GM12878 (cell line): ENCODE measurements around the gene LOXL3. TPM values are rescaled to one million over a fixed set of nuclear protein-coding genes. Genes with fewer than 3 reads are reported as not detected.

ENCODE experiments used
- ATF7 ChIP-seq: fragments of 450-650 bp; IDR thresholded peaks from 2 replicates; pipeline ENCODE4 v1.6.1; 2016; ENCODE audit warnings: low read depth, mild to moderate bottlenecking
- BHLHE40 ChIP-seq, 2 experiments: fragments of 450-650 bp in 1 of 2; IDR thresholded peaks; 2 replicates each; pipeline ENCODE4 v1.6.1; 2011 to 2017; ENCODE audit warnings: low read depth in 2 of 2, borderline replicate concordance in 1 of 2, improper control_type of control experiment in 1 of 2, low read length in 1 of 2, mild to moderate bottlenecking in 1 of 2
- BMI1 ChIP-seq: fragments of 450-650 bp; IDR thresholded peaks from 2 replicates; pipeline ENCODE4 v1.6.1; 2016; ENCODE audit warnings: mild to moderate bottlenecking, moderate library complexity, borderline replicate concordance
- DPF2 ChIP-seq: fragments of 450-650 bp; IDR thresholded peaks from 2 replicates; pipeline ENCODE4 v1.6.1; 2017; ENCODE audit warnings: mild to moderate bottlenecking
- E2F4 ChIP-seq: IDR thresholded peaks from 2 replicates; pipeline ENCODE4 v1.6.1; 2012; ENCODE audit warnings: low read depth, low read length, improper control_type of control experiment
- EED ChIP-seq: sonication (generic); IDR thresholded peaks from 2 replicates; pipeline ENCODE4 v1.6.1; 2016; ENCODE audit warnings: antibody characterized with exemption, low read depth
- FOS ChIP-seq: IDR thresholded peaks from 3 replicates; pipeline ENCODE4 v1.6.1; 2011; ENCODE audit warnings: borderline replicate concordance; ENCODE audit not compliant: insufficient read length; ENCODE audit errors: extremely low read depth
- HDAC6 ChIP-seq: fragments of 200-600 bp; sonication (generic); IDR thresholded peaks from one replicate; pipeline ENCODE4 v1.8.0; 2017; ENCODE audit warnings: antibody characterized with exemption; ENCODE audit not compliant: unreplicated experiment
- IKZF2 ChIP-seq, 2 experiments: fragments of 450-650 bp; IDR thresholded peaks; 2 replicates each; pipeline ENCODE4 v1.6.1; 2017; ENCODE audit warnings: mild to moderate bottlenecking in 2 of 2, moderate library complexity in 2 of 2
- MEF2B ChIP-seq: fragments of 450-650 bp; IDR thresholded peaks from 2 replicates; pipeline ENCODE4 v1.6.1; 2018; ENCODE audit warnings: mild to moderate bottlenecking, moderate library complexity; ENCODE audit not compliant: partially characterized antibody, poor library complexity, severe bottlenecking
- MLLT1 ChIP-seq: fragments of 450-650 bp; IDR thresholded peaks from 2 replicates; pipeline ENCODE4 v1.6.1; 2016; ENCODE audit warnings: mild to moderate bottlenecking
- NFIC ChIP-seq: IDR thresholded peaks from 2 replicates; pipeline ENCODE4 v1.6.1; 2012; ENCODE audit warnings: low read depth, mild to moderate bottlenecking, inconsistent platforms, low read length, moderate library complexity
- PML ChIP-seq: IDR thresholded peaks from 2 replicates; pipeline ENCODE4 v1.6.1; 2012; ENCODE audit warnings: low read length, inconsistent platforms
- POLR2AphosphoS2 ChIP-seq: IDR thresholded peaks from 2 replicates; pipeline ENCODE4 v1.6.1; 2011; ENCODE audit warnings: low read depth, mild to moderate bottlenecking, low read length, improper control_type of control experiment, moderate library complexity
- RUNX3 ChIP-seq: IDR thresholded peaks from 2 replicates; pipeline ENCODE4 v1.6.1; 2012; ENCODE audit warnings: low read length, inconsistent platforms
- SIN3A ChIP-seq: IDR thresholded peaks from 2 replicates; pipeline ENCODE4 v1.6.1; 2012; ENCODE audit warnings: low read depth, low read length, improper control_type of control experiment
- SMARCA5 ChIP-seq: fragments of 450-650 bp; IDR thresholded peaks from 2 replicates; pipeline ENCODE4 v1.6.1; 2017; ENCODE audit warnings: mild to moderate bottlenecking
- SMC3 ChIP-seq: IDR thresholded peaks from 2 replicates; pipeline ENCODE4 v1.6.1; 2011; ENCODE audit warnings: low read length, improper control_type of control experiment, borderline replicate concordance
- SP1 ChIP-seq: IDR thresholded peaks from one replicate; pipeline ENCODE4 v1.6.1; 2011; ENCODE audit warnings: low read depth, low read length
- STAT1 ChIP-seq: fragments of 450-650 bp; conservative IDR thresholded peaks from 2 replicates; pipeline ENCODE4 v1.6.1; 2014; ENCODE audit warnings: antibody characterized with exemption, mild to moderate bottlenecking
- STAT3 ChIP-seq: IDR thresholded peaks from 2 replicates; pipeline ENCODE4 v1.6.1; 2011; ENCODE audit warnings: low read depth, low read length, improper control_type of control experiment
- TARDBP ChIP-seq: IDR thresholded peaks from 2 replicates; pipeline ENCODE4 v1.6.1; 2016; ENCODE audit warnings: borderline replicate concordance
- TBL1XR1 ChIP-seq: IDR thresholded peaks from 2 replicates; pipeline ENCODE4 v1.6.1; 2012; ENCODE audit warnings: low read depth, low read length, improper control_type of control experiment
- TCF12 ChIP-seq: IDR thresholded peaks from 2 replicates; pipeline ENCODE4 v1.6.1; 2011; ENCODE audit warnings: low read depth, mild to moderate bottlenecking, low read length
- ZNF24 ChIP-seq: fragments of 450-650 bp; IDR thresholded peaks from 2 replicates; pipeline ENCODE4 v1.6.1; 2017; ENCODE audit warnings: antibody characterized with exemption, mild to moderate bottlenecking
- polyA plus RNA-seq, 11 experiments: library from polyadenylated mRNA; depleted of rRNA in 4 of 11; unstranded in 6 of 11; stranded (reverse) in 5 of 11; fragments of >200 nt; fragmentation: Nextera tagmentation in 4 of 11; fragmentation: Illumina TruSeq in 1 of 11; extraction: Ambion mirVana in 4 of 11; extraction: Trizol in 1 of 11; gene quantifications; 1 replicate in 1 of 11; 2 replicates in 10 of 11; pipeline versions ENCODE4 v1.2.1 to v1.2.3, GENCODE V29; 2011 to 2016; ENCODE audit warnings: inconsistent platforms in 2 of 11, missing spikeins in 2 of 11, low read depth in 1 of 11
- total RNA-seq, 4 experiments: library from RNA; depleted of rRNA in 3 of 4; stranded (reverse); fragments of >200 nt in 3 of 4; fragmentation: Illumina TruSeq in 1 of 4; extraction: Trizol in 1 of 4; gene quantifications; 2 replicates each; pipeline versions ENCODE4 v1.2.1 to v1.2.3, GENCODE V29; 2013 to 2021
- TF ChIP-seq, protein P1 (sequence below): fragments of 450-650 bp; IDR thresholded peaks from 2 replicates; pipeline ENCODE4 v1.6.1; 2017; ENCODE audit warnings: low read depth, mild to moderate bottlenecking, moderate library complexity
- TF ChIP-seq, protein P2 (sequence below): fragments of 450-650 bp; IDR thresholded peaks from 2 replicates; pipeline ENCODE4 v1.6.1; 2018; ENCODE audit warnings: mild to moderate bottlenecking, low read depth, moderate library complexity; ENCODE audit not compliant: partially characterized antibody

The LOXL3 gene
- total and polyA plus RNA-seq, 10 of the 15 experiments (the other 5 are each of a cell fraction or from before 2014, with no cell fraction given) = 6.2 to 40.9 (median 23.3) TPM

GRCh38 chr2:74571058-74571457 lies 17.3 kb upstream of the LOXL3 start (continued):
- TF ChIP-seq, protein P1, sequence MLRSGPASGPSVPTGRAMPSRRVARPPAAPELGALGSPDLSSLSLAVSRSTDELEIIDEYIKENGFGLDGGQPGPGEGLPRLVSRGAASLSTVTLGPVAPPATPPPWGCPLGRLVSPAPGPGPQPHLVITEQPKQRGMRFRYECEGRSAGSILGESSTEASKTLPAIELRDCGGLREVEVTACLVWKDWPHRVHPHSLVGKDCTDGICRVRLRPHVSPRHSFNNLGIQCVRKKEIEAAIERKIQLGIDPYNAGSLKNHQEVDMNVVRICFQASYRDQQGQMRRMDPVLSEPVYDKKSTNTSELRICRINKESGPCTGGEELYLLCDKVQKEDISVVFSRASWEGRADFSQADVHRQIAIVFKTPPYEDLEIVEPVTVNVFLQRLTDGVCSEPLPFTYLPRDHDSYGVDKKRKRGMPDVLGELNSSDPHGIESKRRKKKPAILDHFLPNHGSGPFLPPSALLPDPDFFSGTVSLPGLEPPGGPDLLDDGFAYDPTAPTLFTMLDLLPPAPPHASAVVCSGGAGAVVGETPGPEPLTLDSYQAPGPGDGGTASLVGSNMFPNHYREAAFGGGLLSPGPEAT = peak; percentile 96
- TF ChIP-seq DPF2 (peak; percentile 96), RUNX3 (peak; percentile 90), SIN3A (no peak), SP1 (peak; percentile 66), EED (peak; percentile 96), IKZF2 (IDR thresholded peaks at IDR 0.05) (peak; percentile 99), TCF12 (peak; percentile 61; the same call in 1 of the 2 replicates), ZNF24 (peak; percentile 85), SMARCA5 (no peak), BMI1 (peak; percentile 69; the same call in 1 of the 2 replicates), MLLT1 (peak; percentile 74), TARDBP (no peak), STAT3 (0 out of 2 replicates have a peak, but pooled peaks have one; percentile 63), POLR2AphosphoS2 (no peak), PML (peak; percentile 79), BHLHE40 (IDR thresholded peaks at IDR 0.05; ENCODE audit: borderline replicate concordance in 1 of 2, low read depth in 2 of 2, low read length in 1 of 2) (peak; percentile 49 to 62; a peak in 2 of 4 replicates), TBL1XR1 (0 out of 2 replicates have a peak, but pooled peaks have one; percentile 44), NFIC (peak; percentile 95), STAT1 (no peak), SMC3 (no peak), HDAC6 (no peak), FOS (no peak), ATF7 (peak; percentile 92), MEF2B (peak; percentile 80), E2F4 (no peak)
- TF ChIP-seq, protein P2, sequence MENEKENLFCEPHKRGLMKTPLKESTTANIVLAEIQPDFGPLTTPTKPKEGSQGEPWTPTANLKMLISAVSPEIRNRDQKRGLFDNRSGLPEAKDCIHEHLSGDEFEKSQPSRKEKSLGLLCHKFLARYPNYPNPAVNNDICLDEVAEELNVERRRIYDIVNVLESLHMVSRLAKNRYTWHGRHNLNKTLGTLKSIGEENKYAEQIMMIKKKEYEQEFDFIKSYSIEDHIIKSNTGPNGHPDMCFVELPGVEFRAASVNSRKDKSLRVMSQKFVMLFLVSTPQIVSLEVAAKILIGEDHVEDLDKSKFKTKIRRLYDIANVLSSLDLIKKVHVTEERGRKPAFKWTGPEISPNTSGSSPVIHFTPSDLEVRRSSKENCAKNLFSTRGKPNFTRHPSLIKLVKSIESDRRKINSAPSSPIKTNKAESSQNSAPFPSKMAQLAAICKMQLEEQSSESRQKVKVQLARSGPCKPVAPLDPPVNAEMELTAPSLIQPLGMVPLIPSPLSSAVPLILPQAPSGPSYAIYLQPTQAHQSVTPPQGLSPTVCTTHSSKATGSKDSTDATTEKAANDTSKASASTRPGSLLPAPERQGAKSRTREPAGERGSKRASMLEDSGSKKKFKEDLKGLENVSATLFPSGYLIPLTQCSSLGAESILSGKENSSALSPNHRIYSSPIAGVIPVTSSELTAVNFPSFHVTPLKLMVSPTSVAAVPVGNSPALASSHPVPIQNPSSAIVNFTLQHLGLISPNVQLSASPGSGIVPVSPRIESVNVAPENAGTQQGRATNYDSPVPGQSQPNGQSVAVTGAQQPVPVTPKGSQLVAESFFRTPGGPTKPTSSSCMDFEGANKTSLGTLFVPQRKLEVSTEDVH = no peak
